DOHH2 (cell line): ENCODE measurements around the gene VASP.

ENCODE experiments used
- H3F3A ChIP-seq: fragments of 200-600 bp; sonication (generic), shearing (Covaris generic); 2 replicates; pipeline ENCODE4 v1.6.0; 2016; ENCODE audit warnings: antibody characterized with exemption, mild to moderate bottlenecking; ENCODE audit not compliant: control insufficient read depth, insufficient read depth
- H3K27ac ChIP-seq: fragments of 200-600 bp; sonication (generic); 2 replicates; pipeline ENCODE4 v1.5.1; 2014; ENCODE audit warnings: low read depth, mild to moderate bottlenecking, low read length, moderate library complexity
- H3K27me3 ChIP-seq: fragments of 200-600 bp; sonication (generic); 2 replicates; pipeline ENCODE4 v1.6.1; 2014; ENCODE audit warnings: mild to moderate bottlenecking, low read length, mixed read lengths; ENCODE audit not compliant: control insufficient read depth
- H3K36me3 ChIP-seq: fragments of 200-600 bp; sonication (generic); 2 replicates; pipeline ENCODE4 v1.6.1; 2014; ENCODE audit warnings: mild to moderate bottlenecking, low read length, moderate library complexity, mixed read lengths; ENCODE audit not compliant: control insufficient read depth
- H3K4me1 ChIP-seq: fragments of 200-600 bp; sonication (generic); 2 replicates; pipeline ENCODE4 v1.6.1; 2014; ENCODE audit warnings: mild to moderate bottlenecking, low read length, mixed read lengths; ENCODE audit not compliant: control insufficient read depth
- H3K4me2 ChIP-seq: fragments of 200-600 bp; sonication (generic); 2 replicates; pipeline ENCODE4 v1.6.0; 2014; ENCODE audit warnings: mild to moderate bottlenecking, low read length, moderate library complexity
- H3K4me3 ChIP-seq: fragments of 200-600 bp; sonication (generic); 2 replicates; pipeline ENCODE4 v1.5.1; 2014; ENCODE audit warnings: mild to moderate bottlenecking, low read length, mixed read lengths
- H3K79me2 ChIP-seq: fragments of 200-600 bp; sonication (generic); 2 replicates; pipeline ENCODE4 v1.6.1; 2014; ENCODE audit warnings: mild to moderate bottlenecking, low read length, mixed read lengths; ENCODE audit not compliant: control insufficient read depth
- H3K9me2 ChIP-seq: fragments of 200-600 bp; sonication (generic); replicated peaks from 2 replicates; pipeline ENCODE4 v1.6.1; 2014; ENCODE audit warnings: mild to moderate bottlenecking, low read length, mixed read lengths; ENCODE audit not compliant: control insufficient read depth
- H3K9me3 ChIP-seq: fragments of 200-600 bp; sonication (generic); 2 replicates; pipeline ENCODE4 v1.6.1; 2014; ENCODE audit warnings: antibody characterized with exemption, low read length, mixed read lengths; ENCODE audit not compliant: control insufficient read depth, insufficient read depth
- H4K20me1 ChIP-seq: fragments of 200-600 bp; sonication (generic); 2 replicates; pipeline ENCODE4 v1.6.0; 2014; ENCODE audit warnings: low read depth, mild to moderate bottlenecking, antibody characterized with exemption, low read length, moderate library complexity; ENCODE audit not compliant: control insufficient read depth, insufficient read depth
- EZH2phosphoT487 ChIP-seq: fragments of 200-600 bp; sonication (generic); IDR thresholded peaks from 2 replicates; pipeline ENCODE4 v1.6.1; 2017; ENCODE audit warnings: borderline replicate concordance, mild to moderate bottlenecking, antibody characterized with exemption, low read length, moderate library complexity, mixed read lengths
- TF ChIP-seq, protein P1 (sequence below): fragments of 200-600 bp; sonication (generic); IDR thresholded peaks from one replicate; pipeline ENCODE4 v1.5.1; 2014; ENCODE audit warnings: antibody characterized with exemption, mild to moderate bottlenecking, low read depth, low read length; ENCODE audit not compliant: poor library complexity, severe bottlenecking

VASP gene

DNA sequence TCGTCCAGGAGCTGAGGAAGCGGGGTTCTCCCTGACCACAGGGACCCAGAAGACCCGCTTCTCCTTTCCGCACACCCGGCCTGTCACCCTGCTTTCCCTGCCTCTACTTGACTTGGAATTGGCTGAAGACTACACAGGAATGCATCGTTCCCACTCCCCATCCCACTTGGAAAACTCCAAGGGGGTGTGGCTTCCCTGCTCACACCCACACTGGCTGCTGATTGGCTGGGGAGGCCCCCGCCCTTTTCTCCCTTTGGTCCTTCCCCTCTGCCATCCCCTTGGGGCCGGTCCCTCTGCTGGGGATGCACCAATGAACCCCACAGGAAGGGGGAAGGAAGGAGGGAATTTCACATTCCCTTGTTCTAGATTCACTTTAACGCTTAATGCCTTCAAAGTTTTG lies 18.9 kb downstream of the VASP start:
- Histone ChIP-seq H3K9me3 (peaks cover 3% of the 10 kb centered on the region; the same call in 1 of the 2 replicates), H3K36me3 (peaks cover 41% of the 10 kb centered on the region), H3K27ac (no peak overlapping the region), H3K79me2 (no peaks in the 10 kb centered on the region), H3K4me1 (peaks cover 7% of the 10 kb centered on the region), H3F3A (no peaks in the 10 kb centered on the region; the same call in 1 of the 2 replicates), H3K4me2 (no peak overlapping the region), H3K4me3 (no peak overlapping the region), H4K20me1 (no peaks in the 10 kb centered on the region), H3K9me2 (no peaks in the 10 kb centered on the region), H3K27me3 (no peaks in the 10 kb centered on the region)
- no peak for TF ChIP-seq EZH2phosphoT487
- TF ChIP-seq, protein P1, sequence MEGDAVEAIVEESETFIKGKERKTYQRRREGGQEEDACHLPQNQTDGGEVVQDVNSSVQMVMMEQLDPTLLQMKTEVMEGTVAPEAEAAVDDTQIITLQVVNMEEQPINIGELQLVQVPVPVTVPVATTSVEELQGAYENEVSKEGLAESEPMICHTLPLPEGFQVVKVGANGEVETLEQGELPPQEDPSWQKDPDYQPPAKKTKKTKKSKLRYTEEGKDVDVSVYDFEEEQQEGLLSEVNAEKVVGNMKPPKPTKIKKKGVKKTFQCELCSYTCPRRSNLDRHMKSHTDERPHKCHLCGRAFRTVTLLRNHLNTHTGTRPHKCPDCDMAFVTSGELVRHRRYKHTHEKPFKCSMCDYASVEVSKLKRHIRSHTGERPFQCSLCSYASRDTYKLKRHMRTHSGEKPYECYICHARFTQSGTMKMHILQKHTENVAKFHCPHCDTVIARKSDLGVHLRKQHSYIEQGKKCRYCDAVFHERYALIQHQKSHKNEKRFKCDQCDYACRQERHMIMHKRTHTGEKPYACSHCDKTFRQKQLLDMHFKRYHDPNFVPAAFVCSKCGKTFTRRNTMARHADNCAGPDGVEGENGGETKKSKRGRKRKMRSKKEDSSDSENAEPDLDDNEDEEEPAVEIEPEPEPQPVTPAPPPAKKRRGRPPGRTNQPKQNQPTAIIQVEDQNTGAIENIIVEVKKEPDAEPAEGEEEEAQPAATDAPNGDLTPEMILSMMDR, result no peak

DNA sequence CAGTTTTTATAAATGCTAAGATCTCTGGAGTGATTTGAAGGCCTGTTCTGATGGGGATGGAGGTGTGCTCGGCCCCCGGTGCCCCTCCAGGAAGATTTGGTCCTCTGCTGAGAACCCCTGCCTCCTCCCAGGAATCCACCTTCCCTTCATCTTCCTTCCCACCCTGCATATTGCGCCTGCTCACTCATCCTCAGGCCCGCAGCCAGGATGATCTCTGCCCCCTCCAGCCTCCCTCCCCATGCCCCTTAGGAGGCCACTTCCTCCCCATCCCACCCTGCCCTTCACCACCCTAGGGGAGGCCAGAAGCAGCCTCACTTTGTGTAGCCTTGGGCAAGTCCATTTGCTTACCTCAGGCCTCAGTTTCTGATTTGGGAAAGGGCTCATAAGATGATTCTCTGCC lies 19.7 kb downstream of the VASP start:
- Histone ChIP-seq H3K9me3 (peaks cover 7% of the 10 kb centered on the region; the same call in 1 of the 2 replicates), H4K20me1 (no peaks in the 10 kb centered on the region), H3K27ac (no peak overlapping the region), H3K9me2 (no peaks in the 10 kb centered on the region), H3K79me2 (no peaks in the 10 kb centered on the region), H3K36me3 (peaks cover 40% of the 10 kb centered on the region), H3K4me3 (no peak overlapping the region), H3K4me1 (peaks cover 7% of the 10 kb centered on the region), H3K27me3 (no peaks in the 10 kb centered on the region), H3K4me2 (no peak overlapping the region), H3F3A (no peaks in the 10 kb centered on the region; the same call in 1 of the 2 replicates)
- TF ChIP-seq EZH2phosphoT487, result no peak
- TF ChIP-seq, protein P1, result no peak

DNA sequence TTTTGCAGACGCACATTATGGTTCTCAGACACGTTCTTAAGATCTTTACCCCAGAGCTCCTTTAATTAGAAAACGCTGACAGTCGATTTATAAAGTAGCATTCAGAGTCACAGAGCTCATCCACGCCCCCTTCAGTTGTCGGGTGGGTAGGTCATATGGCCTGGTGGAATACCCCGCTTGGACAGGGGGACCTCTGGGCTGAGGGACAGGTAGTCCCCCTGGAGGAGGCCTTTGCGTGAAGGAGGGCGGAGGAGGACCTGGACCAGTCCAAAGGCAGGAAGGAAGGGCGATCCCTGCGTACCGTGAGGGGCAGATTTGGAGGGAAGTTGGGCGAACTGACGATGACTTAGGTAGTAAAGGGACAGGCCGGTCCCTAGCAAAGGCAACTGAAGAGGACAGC lies 20.5 kb downstream of the VASP start:
- H3K9me2 ChIP-seq, result no peaks in the 10 kb centered on the region
- H3K4me2 ChIP-seq, result no peak overlapping the region
- no peaks in the 10 kb centered on the region for H4K20me1 ChIP-seq
- H3K4me3 ChIP-seq, result no peak overlapping the region
- no peaks in the 10 kb centered on the region; the same call in 1 of the 2 replicates for H3F3A ChIP-seq
- H3K27ac ChIP-seq, result no peak overlapping the region
- TF ChIP-seq EZH2phosphoT487, result no peak
- TF ChIP-seq, protein P1, result no peak
- peaks cover 7% of the 10 kb centered on the region; the same call in 1 of the 2 replicates for H3K9me3 ChIP-seq
- H3K27me3 ChIP-seq, result no peaks in the 10 kb centered on the region
- peaks cover 40% of the 10 kb centered on the region for H3K36me3 ChIP-seq
- no peaks in the 10 kb centered on the region for H3K79me2 ChIP-seq
- H3K4me1 ChIP-seq, result peaks cover 7% of the 10 kb centered on the region
